Forelimb muscle (tissue), 1 donor: Measurements from ENCODE around the gene POLR3E. TPM values are rescaled to one million over a fixed set of nuclear protein-coding genes. Genes with fewer than 3 reads are reported as not detected.
A peak's percentile ranks its signal among the peaks of the same experiment; 100 is the strongest.
"Not testable (repeated sequence)": the region's sequence is repeated elsewhere in the genome, so short reads cannot be mapped to it uniquely, and the experiment has no call there.

Source experiments
- DNase-seq: peaks from one replicate; pipeline ENCODE4 v3.0.0-alpha.2; 2013; ENCODE audit warnings: low read depth
- polyA plus RNA-seq: library from polyadenylated mRNA; unstranded; fragments of 120-200 nt; gene quantifications from one replicate; pipeline ENCODE4 v1.2.1, GENCODE V29; 2013; ENCODE audit not compliant: insufficient read length

POLR3E gene
- polyA plus RNA-seq, 1 donor: 39.4 TPM

GRCh38 chr16:22293137-22294106 is 3.8 kb upstream of the POLR3E start:
- no peak for DNase-seq

- no peak for DNase-seq
Measured at GRCh38 chr16:22296225-22297113, 740 bp upstream of the POLR3E start.

- peak; percentile 64 for DNase-seq
Measured at GRCh38 chr16:22297871-22298733, 893 bp downstream of the POLR3E start.

GRCh38 chr16:22299036-22299435 is 1.8 kb downstream of the POLR3E start:
- no peak for DNase-seq

- no peak for DNase-seq
Measured at GRCh38 chr16:22300427-22301071, 3.3 kb downstream of the POLR3E start.

GRCh38 chr16:22301423-22301822 is 4.2 kb downstream of the POLR3E start:
- not testable (repeated sequence) for DNase-seq

GRCh38 chr16:22302776-22303363 is 5.7 kb downstream of the POLR3E start:
- no peak for DNase-seq

GRCh38 chr16:22304411-22304810 is 7.2 kb downstream of the POLR3E start:
- DNase-seq: no peak

- DNase-seq: no peak
Measured at GRCh38 chr16:22306788-22307187, 9.6 kb downstream of the POLR3E start.

GRCh38 chr16:22307838-22308237 is 10.6 kb downstream of the POLR3E start:
- no peak for DNase-seq

- no peak for DNase-seq
Measured at GRCh38 chr16:22308824-22309520, 11.8 kb downstream of the POLR3E start.

- DNase-seq: no peak
Measured at GRCh38 chr16:22311520-22311919, 14.3 kb downstream of the POLR3E start.

- no peak for DNase-seq
Measured at GRCh38 chr16:22312897-22313781, 15.9 kb downstream of the POLR3E start.

- DNase-seq: no peak
Measured at GRCh38 chr16:22313876-22314470, 16.8 kb downstream of the POLR3E start.

GRCh38 chr16:22314661-22315626 is 17.7 kb downstream of the POLR3E start:
- DNase-seq: no peak

- no peak for DNase-seq
Measured at GRCh38 chr16:22315979-22316378, 18.8 kb downstream of the POLR3E start.

GRCh38 chr16:22316411-22316811 is 19.2 kb downstream of the POLR3E start:
- no peak for DNase-seq
